HEK293 (cell line): ENCODE measurements around the gene ITFG2.

Experiments used
- ATF2 ChIP-seq: fragments of 450-650 bp; formaldehyde crosslinking; IDR thresholded peaks from 2 replicates; pipeline ENCODE4 v1.5.1; 2016; ENCODE audit warnings: missing biosample characterization, missing genetic modification characterization, low read depth
- CTCF ChIP-seq: fragments of 450-650 bp; formaldehyde crosslinking; IDR thresholded peaks from 2 replicates; pipeline ENCODE4 v1.5.1; 2016; ENCODE audit warnings: missing biosample characterization, missing genetic modification characterization
- ZNF121 ChIP-seq: fragments of 450-650 bp; formaldehyde crosslinking; IDR thresholded peaks from 2 replicates; pipeline ENCODE4 v1.5.1; 2016; ENCODE audit warnings: missing biosample characterization, missing genetic modification characterization
- ZNF133 ChIP-seq: fragments of 450-650 bp; formaldehyde crosslinking; IDR thresholded peaks from 2 replicates; pipeline ENCODE4 v1.5.1; 2016; ENCODE audit warnings: missing biosample characterization, missing genetic modification characterization
- ZNF16 ChIP-seq: fragments of 450-650 bp; formaldehyde crosslinking; IDR thresholded peaks from 2 replicates; pipeline ENCODE4 v1.5.1; 2016; ENCODE audit warnings: low read depth, missing biosample characterization, missing genetic modification characterization
- ZNF184 ChIP-seq: fragments of 450-650 bp; IDR thresholded peaks from 2 replicates; pipeline ENCODE4 v1.5.1; 2018; ENCODE audit warnings: missing biosample characterization, mild to moderate bottlenecking, missing genetic modification characterization
- ZNF280D ChIP-seq: fragments of 450-650 bp; formaldehyde crosslinking; IDR thresholded peaks from 2 replicates; pipeline ENCODE4 v1.5.1; 2016; ENCODE audit warnings: missing biosample characterization, missing genetic modification characterization
- ZNF558 ChIP-seq: fragments of 450-650 bp; formaldehyde crosslinking; IDR thresholded peaks from 2 replicates; pipeline ENCODE4 v1.5.1; 2016; ENCODE audit warnings: missing biosample characterization, missing genetic modification characterization
- ZNF571 ChIP-seq: fragments of 450-650 bp; formaldehyde crosslinking; IDR thresholded peaks from 2 replicates; pipeline ENCODE4 v1.5.0; 2017; ENCODE audit warnings: missing biosample characterization, missing genetic modification characterization
- ZNF792 ChIP-seq: fragments of 450-650 bp; formaldehyde crosslinking; IDR thresholded peaks from 2 replicates; pipeline ENCODE4 v1.5.1; 2016; ENCODE audit warnings: missing biosample characterization, missing genetic modification characterization

- TF ChIP-seq CTCF (tag by site-specific recombination), result no peak
- TF ChIP-seq ZNF16 (tag by site-specific recombination), result no peak
- TF ChIP-seq ZNF184 (tag by site-specific recombination), result no peak
- no peak for TF ChIP-seq ZNF280D
- no peak for TF ChIP-seq ZNF571 (tag by site-specific recombination)
- TF ChIP-seq ZNF792, result no peak
- TF ChIP-seq ATF2 (tag by site-specific recombination), result no peak
- no peak for TF ChIP-seq ZNF121 (tag by site-specific recombination)
- no peak for TF ChIP-seq ZNF558 (tag by site-specific recombination)
- TF ChIP-seq ZNF133 (tag by site-specific recombination), result no peak
Observed at GRCh38 chr12:2835691-2836403, 23.4 kb downstream of the ITFG2 start.
